GM21526 (cell line): ENCODE results near the gene DESI1.
"Not testable (repeated sequence)": the region's sequence is repeated elsewhere in the genome, so short reads cannot be mapped to it uniquely, and the experiment has no call there.

Experiments used
- ATAC-seq: cut with Tn5 transposase; IDR thresholded peaks from one replicate; pipeline ENCODE4 v1.9.1; 2021; ENCODE audit warnings: moderate library complexity; ENCODE audit not compliant: unreplicated experiment, low FRiP score

Gene DESI1

GRCh38 chr22:41593336-41593960, 27.4 kb downstream of the DESI1 start:
- not testable (repeated sequence) for ATAC-seq

DNA sequence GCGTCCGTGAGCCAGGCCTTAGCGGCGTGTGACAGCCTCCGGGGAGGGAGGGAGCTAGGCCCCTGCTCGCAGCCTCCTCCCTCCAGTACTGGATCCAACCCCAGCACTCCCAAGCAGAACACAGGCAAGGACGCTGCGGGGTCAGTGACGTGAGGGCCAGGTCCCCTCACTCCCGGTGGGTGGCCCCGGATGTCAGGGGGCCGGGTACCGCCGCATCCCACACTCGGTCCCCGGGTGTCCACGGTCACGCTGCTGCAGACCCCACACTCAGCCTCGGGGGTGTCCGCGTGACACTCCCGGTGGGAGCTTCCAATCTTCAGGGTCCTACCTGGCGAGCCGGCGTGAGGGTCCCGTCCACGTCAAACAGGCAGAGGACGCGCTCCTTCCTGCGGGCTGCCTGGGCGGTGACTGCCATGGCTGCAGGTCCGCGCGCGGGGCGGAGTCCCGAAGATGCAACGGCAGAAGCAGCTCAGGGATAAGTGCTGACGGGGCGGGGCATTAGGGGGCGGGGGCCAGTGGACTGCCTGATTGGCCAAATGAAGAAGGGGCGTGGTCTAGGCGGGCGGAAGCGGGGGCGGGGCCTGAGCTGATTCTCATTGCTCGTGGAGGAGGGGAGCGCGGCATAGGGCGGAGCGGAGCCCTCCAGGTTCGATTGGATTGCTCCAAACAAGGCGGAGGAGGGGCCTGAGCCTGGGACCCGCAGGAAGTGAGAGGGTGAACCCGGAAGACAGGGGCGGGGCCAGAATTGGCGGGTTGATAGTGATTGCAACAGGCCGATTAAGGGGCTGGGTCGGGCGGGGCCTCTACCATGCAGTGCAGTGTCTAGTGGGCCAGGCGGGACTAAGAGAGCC, 31.2 kb downstream of the DESI1 start, which contains the start of gene PMM1:
PMM1 (minus strand) TSS at position 450 of the 851 bp plus-strand sequence; CDS start at position 415, 35 bp downstream.
- ATAC-seq, result peak; percentile 87

GRCh38 chr22:41587347-41587723, 33.5 kb downstream of the DESI1 start:
- no peak for ATAC-seq

DNA sequence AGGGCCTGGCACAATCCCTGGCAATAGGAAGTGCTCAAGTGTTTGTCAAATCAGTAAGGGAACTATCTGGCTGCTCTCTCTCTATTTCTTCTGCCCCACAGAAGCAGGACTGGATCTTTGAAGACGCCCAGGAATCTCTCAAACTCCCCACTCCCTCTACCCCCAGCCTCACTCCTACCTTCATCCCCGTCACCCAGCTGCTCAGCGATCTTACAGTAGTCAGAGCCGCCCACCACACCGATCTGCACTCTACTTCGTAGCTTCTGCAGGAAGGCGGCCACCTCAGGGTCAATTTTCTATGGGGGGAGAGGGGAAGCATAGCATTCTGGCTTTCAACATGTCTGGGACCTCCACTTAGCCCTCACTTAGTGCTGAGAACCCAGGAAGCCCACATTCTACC, 34.9 kb downstream of the DESI1 start:
- no peak for ATAC-seq

GRCh38 chr22:41584881-41585280, 36.0 kb downstream of the DESI1 start:
- ATAC-seq, result no peak

DNA sequence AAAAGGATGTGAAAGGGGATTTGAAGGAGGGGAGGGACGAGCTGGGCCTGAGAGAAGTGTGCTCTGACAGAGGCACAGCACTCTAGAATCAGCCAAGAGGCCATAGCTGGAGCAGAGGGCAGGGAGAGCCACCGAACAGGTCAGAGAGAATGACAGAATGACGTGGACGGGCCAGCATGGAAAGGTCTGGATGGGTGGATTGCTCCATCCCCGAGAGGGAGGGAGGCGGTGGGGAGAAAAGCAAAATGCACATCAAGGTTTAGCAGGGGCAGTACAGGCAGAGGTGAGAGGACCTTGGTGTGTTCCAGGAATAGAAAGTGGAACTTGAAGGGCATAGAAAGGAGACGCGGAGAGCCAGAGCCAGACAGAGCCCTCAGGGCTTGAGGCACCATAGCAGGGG, 38.1 kb downstream of the DESI1 start:
- no peak for ATAC-seq

- ATAC-seq, result no peak
Observed at GRCh38 chr22:41579997-41580355, 40.9 kb downstream of the DESI1 start.

DNA sequence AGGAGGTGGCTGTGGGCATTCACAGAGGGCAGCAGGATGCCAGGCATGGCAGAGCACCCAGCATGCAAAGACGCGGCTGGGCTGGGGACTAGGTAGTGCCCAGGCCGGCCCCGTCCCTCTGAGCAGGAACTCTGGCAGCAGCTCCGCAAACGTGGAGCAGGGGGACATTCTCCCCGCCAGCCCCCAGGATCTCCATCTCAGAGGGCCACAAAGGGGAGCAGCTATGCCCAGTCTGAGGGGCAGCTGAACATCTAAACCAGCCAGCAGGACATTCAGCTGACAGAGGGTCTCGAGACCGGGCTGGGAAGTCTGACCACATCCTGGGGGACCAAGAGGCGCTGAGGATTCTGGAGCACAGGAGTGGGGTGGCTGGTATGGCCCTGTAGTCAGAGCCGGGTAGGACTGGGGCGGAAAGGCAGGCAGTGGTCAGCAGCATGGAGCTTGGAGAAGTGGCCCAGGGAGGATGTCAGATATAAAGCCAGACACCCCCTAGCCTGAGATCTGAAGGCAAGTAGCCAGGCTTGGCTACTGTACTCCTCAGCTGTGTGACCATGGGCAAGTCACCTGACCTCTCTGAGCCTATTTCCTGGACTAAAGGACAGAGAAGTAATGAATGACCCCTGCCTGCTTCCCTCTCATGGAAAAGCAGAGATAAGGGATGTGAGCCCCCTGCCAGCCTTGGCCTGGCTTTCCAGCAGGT, 41.4 kb downstream of the DESI1 start:
- ATAC-seq, result no peak

DNA sequence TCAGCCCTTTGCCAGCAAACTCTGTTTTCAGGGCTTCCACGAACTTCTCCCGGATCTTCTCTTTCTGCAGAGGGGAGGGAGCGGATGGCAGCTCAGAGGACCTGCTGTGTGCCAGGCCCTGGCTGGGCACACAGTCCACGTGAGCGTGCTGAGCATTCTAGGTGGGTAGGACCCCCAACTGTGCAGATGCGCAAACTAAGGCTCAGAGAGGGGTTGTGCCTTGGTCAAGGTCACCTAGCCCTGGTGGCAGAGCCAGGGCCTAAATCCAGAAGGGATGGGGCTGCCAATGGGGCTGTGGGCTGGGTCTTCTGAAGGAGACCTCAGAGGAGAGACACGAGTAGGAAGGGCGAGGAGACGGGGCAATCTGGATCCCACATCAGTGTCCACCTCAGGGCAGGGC, 42.0 kb downstream of the DESI1 start:
- no peak for ATAC-seq

DNA sequence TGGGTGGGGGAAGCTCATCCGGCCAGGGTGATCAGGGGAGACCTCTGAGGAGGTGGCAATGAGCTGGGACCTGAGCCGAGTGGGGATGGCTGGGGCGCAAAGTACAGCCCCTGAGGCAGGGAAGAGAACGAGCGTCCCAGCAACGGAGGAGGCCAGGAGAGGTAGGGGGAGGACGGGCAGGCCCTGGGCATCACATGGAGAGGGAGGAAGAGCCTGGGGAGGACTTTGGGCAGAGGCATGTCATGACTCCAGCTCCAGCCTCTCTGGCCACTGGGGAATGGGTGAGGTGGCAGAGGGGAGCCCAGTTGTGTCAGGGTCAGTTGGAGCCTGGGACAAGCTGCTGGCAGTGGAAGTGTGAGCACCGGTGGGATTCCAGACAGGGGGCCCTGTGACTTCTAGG, 42.7 kb downstream of the DESI1 start:
- no peak for ATAC-seq

- no peak for ATAC-seq
Observed at GRCh38 chr22:41576877-41577276, 44.0 kb downstream of the DESI1 start.

DNA sequence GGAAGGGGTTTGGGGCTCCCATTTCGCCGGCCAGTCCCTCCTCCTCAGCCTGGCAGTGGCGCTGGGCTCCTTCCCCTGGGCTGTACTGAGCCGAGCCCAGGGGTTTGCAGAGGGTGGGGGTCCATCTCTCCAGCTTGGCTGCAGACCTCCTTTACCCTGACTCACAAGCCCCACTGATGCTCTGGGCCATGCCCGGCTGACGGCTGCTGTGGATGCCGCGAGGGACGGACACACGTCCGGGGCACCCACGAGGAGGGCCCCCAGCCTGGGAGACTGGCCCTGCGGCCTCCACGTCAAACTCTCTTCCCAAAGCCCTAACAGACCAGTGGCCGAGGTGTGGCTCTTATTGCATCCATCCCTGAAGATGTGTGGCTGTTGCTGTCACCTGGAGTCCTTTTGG, 45.3 kb downstream of the DESI1 start:
- no peak for ATAC-seq

- no peak for ATAC-seq
Observed at GRCh38 chr22:41574847-41575381, 45.9 kb downstream of the DESI1 start.

DNA sequence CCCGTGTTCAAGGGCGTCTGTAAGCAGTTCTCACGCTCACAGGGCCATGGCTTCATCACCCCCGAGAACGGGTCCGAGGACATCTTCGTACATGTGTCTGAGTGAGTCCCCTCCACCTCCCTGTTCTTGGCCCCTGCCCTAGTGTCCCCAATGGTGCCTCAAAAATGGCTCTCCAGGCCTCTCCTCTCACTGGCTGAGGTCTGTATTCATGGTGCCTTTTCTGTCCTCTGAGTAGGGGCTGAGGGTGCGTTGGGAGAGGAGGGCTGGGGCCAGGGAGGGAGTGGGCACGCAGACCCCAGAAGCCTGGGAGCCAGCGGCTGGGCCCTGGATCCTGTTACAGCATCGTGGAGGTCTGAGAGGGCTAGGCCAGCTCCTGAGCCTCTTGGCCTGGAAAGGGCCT, 47.2 kb downstream of the DESI1 start:
- no peak for ATAC-seq

- ATAC-seq, result not testable (repeated sequence)
Observed at GRCh38 chr22:41572305-41572704, 48.5 kb downstream of the DESI1 start.

GRCh38 chr22:41571786-41572185, 49.1 kb downstream of the DESI1 start:
- ATAC-seq, result no peak

DNA sequence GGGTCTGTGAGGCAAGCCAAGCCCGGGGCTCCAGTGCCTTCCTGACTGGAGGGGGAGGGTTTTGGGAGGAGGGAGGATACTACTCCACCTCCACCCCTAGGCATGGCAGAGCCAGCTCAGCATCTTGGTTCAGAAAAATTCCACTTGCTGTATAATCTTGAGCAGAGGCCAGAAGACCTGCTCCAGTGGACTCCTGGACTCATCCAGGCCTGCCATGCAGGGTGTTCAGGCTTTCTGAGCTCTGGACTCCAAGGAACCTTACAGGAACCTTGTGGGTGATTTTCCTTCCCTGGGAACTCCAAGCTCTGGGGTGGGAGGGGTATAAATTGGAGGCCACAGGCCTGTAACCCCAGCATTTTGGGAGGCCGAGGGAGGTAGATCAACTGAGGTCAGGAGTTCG, 50.6 kb downstream of the DESI1 start:
- no peak for ATAC-seq

DNA sequence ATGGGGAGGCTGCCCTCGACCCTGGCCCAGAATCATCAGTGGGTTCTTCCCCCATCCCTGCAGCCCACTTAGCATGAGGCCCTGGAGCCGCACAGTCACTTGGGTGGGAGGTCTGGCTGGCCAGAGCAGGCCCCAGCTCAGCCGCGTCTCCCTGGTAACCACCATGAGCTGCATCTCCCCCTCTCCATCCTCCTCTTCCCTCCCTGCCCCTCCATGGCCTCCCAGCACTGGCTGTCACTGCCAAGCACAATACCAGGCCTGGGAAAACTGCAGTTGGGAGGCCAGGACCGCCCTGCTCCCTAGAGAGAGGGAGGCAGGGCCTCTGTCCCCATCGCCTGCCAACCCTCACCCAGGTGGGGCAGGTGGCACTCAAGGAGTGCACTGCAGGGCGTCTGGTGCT, 52.0 kb downstream of the DESI1 start:
- ATAC-seq, result no peak

DNA sequence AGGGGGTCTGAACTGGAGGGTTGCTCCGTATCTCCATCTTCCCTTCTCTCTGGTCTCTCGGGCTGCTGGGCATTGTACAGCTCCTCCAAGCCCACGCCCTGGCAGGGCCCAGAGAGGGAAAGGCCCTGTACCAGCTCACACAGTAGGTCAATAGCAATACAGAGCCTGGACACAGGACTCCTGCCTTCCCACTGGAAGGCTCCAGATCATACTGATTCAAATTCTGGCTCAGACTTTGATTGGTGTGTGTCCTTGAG, 53.4 kb downstream of the DESI1 start:
- no peak for ATAC-seq

DNA sequence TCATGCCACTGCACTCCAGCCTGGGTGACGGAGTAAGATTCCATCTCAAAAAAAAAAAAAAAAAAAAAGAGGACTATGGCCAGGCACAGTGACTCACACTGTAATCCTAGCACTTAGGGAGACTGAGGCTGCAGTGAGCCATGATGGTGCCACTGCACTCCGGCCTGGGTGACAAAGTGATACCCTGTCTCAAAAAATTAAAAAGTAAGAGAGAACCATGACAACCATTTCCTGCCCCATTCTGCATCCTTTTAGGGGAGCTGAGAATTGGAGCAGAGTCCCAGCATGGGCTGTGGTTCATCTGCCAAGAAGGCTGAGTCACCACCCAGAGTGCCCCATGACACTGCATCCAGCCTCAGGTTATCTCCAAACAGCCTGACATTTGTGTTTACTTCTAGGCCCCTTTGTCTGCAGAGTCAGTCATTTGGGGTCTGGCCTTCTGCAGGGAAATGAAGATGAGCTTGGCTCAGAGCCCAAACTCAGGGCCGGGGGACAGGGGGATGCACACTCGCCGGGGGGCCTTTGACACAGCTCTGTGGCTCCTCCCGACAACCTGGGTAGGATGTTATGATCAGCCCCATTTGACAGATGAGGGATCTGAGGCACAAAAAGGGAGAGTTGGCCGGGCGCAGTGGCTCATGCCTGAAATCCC, 55.3 kb downstream of the DESI1 start:
- no peak for ATAC-seq

GRCh38 chr22:41564563-41564962, 56.3 kb downstream of the DESI1 start:
- no peak for ATAC-seq
